Measurements from ENCODE around the gene NDUFS5.

Gene NDUFS5

GRCh38 chr1:39081271-39082009 lies 55.3 kb downstream of the NDUFS5 start:
- Histone ChIP-seq H3K36me3 (ENCODE audit: insufficient read depth) (no peaks in the 10 kb centered on the region), H3K27me3 (ENCODE audit: insufficient read depth, low read depth) (peaks cover 4% of the 10 kb centered on the region; the same call in 1 of the 2 replicates), H3K79me2 (ENCODE audit: insufficient read depth, low read depth) (no peaks in the 10 kb centered on the region), H4K20me1 (ENCODE audit: insufficient read depth) (no peaks in the 10 kb centered on the region), H2AFZ (ENCODE audit: low read depth) (0 out of 2 replicates have a peak overlapping the region, but pooled peaks have one; percentile 18), H3K4me2 (no peak overlapping the region), H3K27ac (no peak overlapping the region), H3K4me3 (IDR thresholded peaks at IDR 0.05; ENCODE audit: insufficient read depth, low read depth, low read length) (no peak overlapping the region), H3K4me1 (ENCODE audit: low read depth, poor library complexity, severe bottlenecking) (peaks cover 2% of the 10 kb centered on the region), H3K9ac (no peak overlapping the region)
- no peak for TF ChIP-seq CTCF (conservative IDR thresholded peaks at IDR 0.05; ENCODE audit: low read depth, low read length)

- Histone ChIP-seq H3K4me3 (IDR thresholded peaks at IDR 0.05; ENCODE audit: insufficient read depth, low read depth, low read length) (no peak overlapping the region), H3K4me2 (no peak overlapping the region), H2AFZ (ENCODE audit: low read depth) (no peak overlapping the region), H3K36me3 (ENCODE audit: insufficient read depth) (no peaks in the 10 kb centered on the region), H4K20me1 (ENCODE audit: insufficient read depth) (no peaks in the 10 kb centered on the region), H3K27ac (no peak overlapping the region), H3K4me1 (ENCODE audit: low read depth, poor library complexity, severe bottlenecking) (peaks cover 9% of the 10 kb centered on the region), H3K79me2 (ENCODE audit: insufficient read depth, low read depth) (no peaks in the 10 kb centered on the region), H3K27me3 (ENCODE audit: insufficient read depth, low read depth) (peaks cover 4% of the 10 kb centered on the region; the same call in 1 of the 2 replicates), H3K9ac (no peak overlapping the region)
- no peak for TF ChIP-seq CTCF (conservative IDR thresholded peaks at IDR 0.05; ENCODE audit: low read depth, low read length)
Observed at GRCh38 chr1:39082010-39082799, 56.1 kb downstream of the NDUFS5 start.

GRCh38 chr1:39082811-39083576 lies 56.8 kb downstream of the NDUFS5 start:
- peaks cover 17% of the 10 kb centered on the region for H3K4me1 ChIP-seq (ENCODE audit: low read depth, poor library complexity, severe bottlenecking)
- no peak overlapping the region for H2AFZ ChIP-seq (ENCODE audit: low read depth)
- no peaks in the 10 kb centered on the region for H3K36me3 ChIP-seq (ENCODE audit: insufficient read depth)
- TF ChIP-seq CTCF (conservative IDR thresholded peaks at IDR 0.05; ENCODE audit: low read depth, low read length) = no peak
- no peak overlapping the region for H3K27ac ChIP-seq
- no peak overlapping the region for H3K9ac ChIP-seq
- H3K79me2 ChIP-seq (ENCODE audit: insufficient read depth, low read depth) = no peaks in the 10 kb centered on the region
- H3K4me2 ChIP-seq = no peak overlapping the region
- H3K4me3 ChIP-seq (IDR thresholded peaks at IDR 0.05; ENCODE audit: insufficient read depth, low read depth, low read length) = no peak overlapping the region
- H3K27me3 ChIP-seq (ENCODE audit: insufficient read depth, low read depth) = peaks cover 4% of the 10 kb centered on the region; the same call in 1 of the 2 replicates
- no peaks in the 10 kb centered on the region for H4K20me1 ChIP-seq (ENCODE audit: insufficient read depth)

- no peak overlapping the region for H2AFZ ChIP-seq (ENCODE audit: low read depth)
- H3K79me2 ChIP-seq (ENCODE audit: insufficient read depth, low read depth) = no peaks in the 10 kb centered on the region
- H3K27ac ChIP-seq = no peak overlapping the region
- H3K27me3 ChIP-seq (ENCODE audit: insufficient read depth, low read depth) = peaks cover 4% of the 10 kb centered on the region; the same call in 1 of the 2 replicates
- H3K36me3 ChIP-seq (ENCODE audit: insufficient read depth) = no peaks in the 10 kb centered on the region
- peaks cover 23% of the 10 kb centered on the region for H3K4me1 ChIP-seq (ENCODE audit: low read depth, poor library complexity, severe bottlenecking)
- H4K20me1 ChIP-seq (ENCODE audit: insufficient read depth) = no peaks in the 10 kb centered on the region
- no peak overlapping the region for H3K4me2 ChIP-seq
- no peak overlapping the region for H3K9ac ChIP-seq
- no peak overlapping the region for H3K4me3 ChIP-seq (IDR thresholded peaks at IDR 0.05; ENCODE audit: insufficient read depth, low read depth, low read length)
- no peak for TF ChIP-seq CTCF (conservative IDR thresholded peaks at IDR 0.05; ENCODE audit: low read depth, low read length)
Observed at GRCh38 chr1:39084191-39084590, 58.0 kb downstream of the NDUFS5 start.

All from KMS-11 (cell line).